ENCODE measurements around the gene FABP3. TPM values are rescaled to one million over a fixed set of nuclear protein-coding genes. Genes with fewer than 3 reads are reported as not detected.

Gene FABP3
- total RNA-seq, 1 donor from 2014 or later, result 24.5 TPM

DNA sequence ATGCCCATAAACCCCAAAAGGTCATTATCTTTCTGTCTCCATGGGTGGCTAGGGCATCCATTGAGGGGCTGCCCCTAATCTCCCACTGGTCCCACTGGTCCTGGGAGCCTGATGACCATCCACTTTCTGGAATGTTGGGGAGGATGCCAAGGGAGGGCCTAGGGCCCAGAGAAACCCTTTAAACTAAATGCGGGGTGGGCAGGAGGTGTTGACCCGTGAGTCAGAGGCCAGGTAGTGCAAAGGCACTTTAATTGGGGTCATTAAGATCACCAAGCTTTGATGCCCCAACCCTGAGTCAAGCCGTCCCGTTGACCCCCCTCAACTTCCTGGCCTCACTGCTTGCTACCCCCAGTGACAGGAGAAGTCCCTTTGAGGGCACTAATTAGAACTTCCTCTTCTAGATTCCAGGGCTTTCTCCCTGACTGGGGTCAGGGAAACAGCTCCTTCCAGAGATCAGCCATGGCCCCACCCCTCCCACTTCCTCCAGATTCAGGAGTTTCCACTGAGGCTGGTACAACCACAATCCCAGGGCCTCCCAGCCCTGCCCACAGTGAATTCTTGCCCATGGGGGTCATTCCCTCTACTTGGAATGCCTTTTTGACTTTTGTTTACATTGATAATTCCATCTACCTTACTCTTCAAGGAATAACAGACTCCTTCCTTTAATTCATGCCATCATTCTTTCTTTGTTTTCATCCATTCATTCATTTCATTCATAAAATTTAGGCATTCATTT, 24.7 kb upstream of the FABP3 start:
- no peak overlapping the region for H3K4me3 ChIP-seq
- no peak for DNase-seq
- intact Hi-C loops (cut with DNase I), result no loop called here
- no peaks in the 10 kb centered on the region for H3K9me3 ChIP-seq
- no peak overlapping the region for H3K27ac ChIP-seq
- TF ChIP-seq, protein P1, sequence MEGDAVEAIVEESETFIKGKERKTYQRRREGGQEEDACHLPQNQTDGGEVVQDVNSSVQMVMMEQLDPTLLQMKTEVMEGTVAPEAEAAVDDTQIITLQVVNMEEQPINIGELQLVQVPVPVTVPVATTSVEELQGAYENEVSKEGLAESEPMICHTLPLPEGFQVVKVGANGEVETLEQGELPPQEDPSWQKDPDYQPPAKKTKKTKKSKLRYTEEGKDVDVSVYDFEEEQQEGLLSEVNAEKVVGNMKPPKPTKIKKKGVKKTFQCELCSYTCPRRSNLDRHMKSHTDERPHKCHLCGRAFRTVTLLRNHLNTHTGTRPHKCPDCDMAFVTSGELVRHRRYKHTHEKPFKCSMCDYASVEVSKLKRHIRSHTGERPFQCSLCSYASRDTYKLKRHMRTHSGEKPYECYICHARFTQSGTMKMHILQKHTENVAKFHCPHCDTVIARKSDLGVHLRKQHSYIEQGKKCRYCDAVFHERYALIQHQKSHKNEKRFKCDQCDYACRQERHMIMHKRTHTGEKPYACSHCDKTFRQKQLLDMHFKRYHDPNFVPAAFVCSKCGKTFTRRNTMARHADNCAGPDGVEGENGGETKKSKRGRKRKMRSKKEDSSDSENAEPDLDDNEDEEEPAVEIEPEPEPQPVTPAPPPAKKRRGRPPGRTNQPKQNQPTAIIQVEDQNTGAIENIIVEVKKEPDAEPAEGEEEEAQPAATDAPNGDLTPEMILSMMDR (IDR thresholded peaks at IDR 0.05), result no peak
- H3K27me3 ChIP-seq (ENCODE audit: low read depth), result peaks cover 4% of the 10 kb centered on the region
- H3K4me1 ChIP-seq, result peaks cover 11% of the 10 kb centered on the region
- no peaks in the 10 kb centered on the region for H3K36me3 ChIP-seq
- no peak for ATAC-seq

DNA sequence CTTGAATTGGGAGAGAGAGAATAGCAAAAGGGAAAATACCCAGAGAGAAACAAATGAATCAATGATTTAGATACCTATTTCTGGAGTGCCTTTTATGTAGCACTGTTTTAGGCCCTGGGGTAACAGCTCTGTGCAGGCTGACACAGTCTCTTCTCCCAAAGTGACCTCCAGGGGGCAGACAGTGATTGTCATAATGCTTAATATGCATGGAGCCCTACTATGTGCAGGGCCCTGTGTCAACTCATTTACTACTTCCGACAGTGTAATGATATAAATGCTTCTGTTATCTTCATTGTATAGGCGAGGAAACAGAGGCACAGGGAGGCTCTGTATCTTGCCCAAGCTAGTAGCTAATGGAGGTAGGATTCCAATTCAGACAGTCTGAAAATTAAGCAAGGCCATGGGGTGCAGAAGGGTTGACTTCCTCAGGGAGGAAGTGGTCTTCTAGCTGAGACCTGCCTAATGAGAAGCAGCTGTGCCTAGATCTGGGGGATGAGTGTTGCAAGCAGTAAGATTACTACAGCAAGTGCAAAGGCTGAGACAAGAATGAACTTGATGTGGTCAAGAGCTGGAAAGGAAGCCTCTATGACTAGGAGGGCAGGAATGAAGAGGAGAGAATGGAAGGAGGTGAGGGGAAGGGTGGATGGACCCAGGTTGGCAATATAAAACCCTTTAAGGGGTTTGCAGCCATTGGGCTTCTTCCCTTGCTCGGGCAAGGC, 23.9 kb upstream of the FABP3 start:
- intact Hi-C loops (cut with DNase I), result no loop called here
- no peak for ATAC-seq
- TF ChIP-seq, protein P1 (IDR thresholded peaks at IDR 0.05), result no peak

DNA sequence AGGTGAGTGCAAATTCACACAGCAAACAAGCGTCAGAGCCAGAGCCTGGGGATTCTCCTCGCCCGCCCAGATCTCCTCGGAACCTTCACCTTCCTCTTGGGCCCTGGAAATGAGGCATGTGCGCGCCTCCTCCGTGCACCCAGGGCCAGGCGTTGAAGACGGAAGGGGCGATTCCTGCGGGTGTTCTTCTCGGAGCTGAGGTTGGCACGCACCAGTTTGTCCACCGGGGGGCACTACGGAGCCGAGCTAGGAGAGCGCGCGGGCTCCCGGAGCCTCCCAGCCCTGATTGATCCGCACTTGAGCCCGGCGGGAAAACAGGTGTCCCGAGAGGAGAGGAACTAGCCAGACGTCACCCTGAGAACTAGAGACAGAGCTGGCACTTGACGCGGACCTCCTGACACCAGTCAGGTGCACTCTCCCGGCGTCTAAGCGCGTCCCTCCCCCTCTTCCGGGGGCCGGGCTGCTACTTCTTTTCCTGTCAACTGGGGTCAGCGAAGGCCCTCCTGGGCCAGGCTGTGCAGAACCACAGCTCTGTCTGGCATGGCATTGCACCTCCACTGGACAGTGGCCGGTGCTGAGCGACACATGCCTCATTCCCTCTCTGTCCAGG, 21.8 kb upstream of the FABP3 start:
- Histone ChIP-seq H3K4me3 (peak overlapping the region; percentile 46), H3K27me3 (ENCODE audit: low read depth) (peaks cover 4% of the 10 kb centered on the region), H3K36me3 (no peaks in the 10 kb centered on the region), H3K27ac (no peak overlapping the region), H3K9me3 (no peaks in the 10 kb centered on the region), H3K4me1 (peaks cover 11% of the 10 kb centered on the region)
- TF ChIP-seq, protein P1 (IDR thresholded peaks at IDR 0.05), result peak; percentile 92
- DNase-seq (peak; percentile 91), ATAC-seq (peak; percentile 96)
- intact Hi-C loops (cut with DNase I), result no loop called here

More for the DNA sequence above, 23.9 kb upstream of the FABP3 start:
- no peaks in the 10 kb centered on the region for H3K36me3 ChIP-seq
- DNase-seq, result no peak
- H3K4me3 ChIP-seq, result no peak overlapping the region
- peaks cover 4% of the 10 kb centered on the region for H3K27me3 ChIP-seq (ENCODE audit: low read depth)
- H3K9me3 ChIP-seq, result no peaks in the 10 kb centered on the region
- H3K27ac ChIP-seq, result no peak overlapping the region
- peaks cover 11% of the 10 kb centered on the region for H3K4me1 ChIP-seq

GRCh38 chr1:31393463-31393862, 20.6 kb upstream of the FABP3 start:
- TF ChIP-seq, protein P1 (IDR thresholded peaks at IDR 0.05), result no peak
- intact Hi-C loops (cut with DNase I), result no loop called here
- Histone ChIP-seq H3K36me3 (no peaks in the 10 kb centered on the region), H3K4me1 (peaks cover 11% of the 10 kb centered on the region), H3K27ac (no peak overlapping the region), H3K4me3 (no peak overlapping the region), H3K9me3 (no peaks in the 10 kb centered on the region), H3K27me3 (ENCODE audit: low read depth) (peaks cover 4% of the 10 kb centered on the region)
- no peak for ATAC-seq
- no peak for DNase-seq

DNA sequence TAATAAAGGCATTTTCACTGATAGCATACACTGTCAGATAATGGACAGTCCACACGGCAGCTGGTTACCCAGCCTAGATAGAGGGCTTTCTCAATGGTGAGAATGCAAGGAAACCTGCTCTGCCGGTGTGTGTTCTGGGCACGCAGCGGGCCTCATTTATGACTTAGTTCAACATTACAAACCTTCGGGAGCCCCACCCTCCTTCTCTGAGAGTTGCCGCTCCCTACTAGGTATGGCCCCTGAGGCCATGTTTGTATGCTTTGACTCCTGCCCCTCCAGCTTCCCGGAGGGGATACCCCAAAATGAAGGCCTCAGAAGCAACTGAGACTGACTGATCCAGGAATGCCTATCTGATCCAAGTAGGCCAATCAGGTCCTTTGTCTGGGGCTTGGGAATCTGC, 17.2 kb upstream of the FABP3 start:
- DNase-seq (no peak), ATAC-seq (peak; percentile 40 to 49)
- H3K9me3 ChIP-seq, result no peaks in the 10 kb centered on the region
- no peak overlapping the region for H3K27ac ChIP-seq
- peaks cover 4% of the 10 kb centered on the region for H3K27me3 ChIP-seq (ENCODE audit: low read depth)
- peaks cover 10% of the 10 kb centered on the region for H3K4me1 ChIP-seq
- TF ChIP-seq, protein P1 (IDR thresholded peaks at IDR 0.05), result no peak
- no peaks in the 10 kb centered on the region for H3K36me3 ChIP-seq
- intact Hi-C loops (cut with DNase I), result no loop called here
- H3K4me3 ChIP-seq, result no peak overlapping the region
